ENCODE data around the gene GPR12. TPM values are rescaled to one million over a fixed set of nuclear protein-coding genes. Genes with fewer than 3 reads are reported as not detected.

GPR12 gene
- total and polyA plus RNA-seq, 10 of the 15 experiments (the other 5 are each of a cell fraction or from before 2014, with no cell fraction given): not detected

DNA sequence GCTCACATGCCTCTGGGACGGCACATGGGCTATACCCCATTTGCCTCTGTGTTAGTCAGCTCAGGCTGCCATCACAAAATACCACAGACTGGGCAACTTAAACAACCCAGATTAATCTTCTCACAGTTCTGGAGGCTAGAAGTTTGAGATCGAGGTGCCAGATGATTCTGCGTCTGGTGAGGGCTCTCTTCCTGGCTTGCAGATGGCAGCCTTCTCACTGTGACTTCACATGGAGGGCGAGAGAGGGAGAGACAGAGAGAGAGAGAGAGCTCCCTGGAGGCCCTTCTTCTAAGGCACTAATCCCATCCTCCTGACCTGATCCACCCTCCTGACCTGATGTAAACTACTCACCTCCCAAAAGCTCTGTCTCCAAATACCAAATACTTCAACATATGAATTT, 55.0 kb downstream of the GPR12 start:
- no TSS peak for BruUV-seq (replicated peaks)
- Histone ChIP-seq H3K36me3 (ENCODE audit: control insufficient read depth in 2 of 2, insufficient read depth in 2 of 2, low read length in 1 of 2) (no peaks in the 10 kb centered on the region), H3K4me2 (ENCODE audit: control insufficient read depth, insufficient read depth) (no peak overlapping the region), H3K9me3 (replicated peaks; ENCODE audit: control insufficient read depth, insufficient read depth, low read length) (no peaks in the 10 kb centered on the region), H4K20me1 (ENCODE audit: control insufficient read depth, insufficient read depth) (no peaks in the 10 kb centered on the region), H3K9ac (ENCODE audit: control insufficient read depth, insufficient read depth, low read length) (no peak overlapping the region), H3K4me3 (no peak overlapping the region), H3K4me1 (ENCODE audit: control insufficient read depth, insufficient read depth, low read length) (no peaks in the 10 kb centered on the region), H3K79me2 (ENCODE audit: control insufficient read depth, insufficient read depth, low read length) (no peaks in the 10 kb centered on the region), H3K27ac (ENCODE audit: control insufficient read depth, insufficient read depth) (no peak overlapping the region), H2AFZ (ENCODE audit: control insufficient read depth, low read depth, low read length) (no peak overlapping the region), H3K27me3 (replicated peaks in 1 of 2; ENCODE audit: control insufficient read depth in 2 of 2, insufficient read depth in 2 of 2, low read length in 1 of 2) (no peaks in the 10 kb centered on the region)
- ChIA-PET SMC1A (ENCODE audit: uncharacterized antibody, unreplicated experiment) (interaction anchor here (0.9 kb wide), 1 partner anchor 521 kb away, joined by 3 read pairs; no protein-coding TSS in a partner anchor), RAD21 (ENCODE audit: unreplicated experiment) (no interaction called here), POLR2A (no interaction called here), CTCF (interaction anchor here (1.3 kb wide), 1 partner anchor 9 kb away, joined by 6 read pairs; no protein-coding TSS in a partner anchor)
- in situ Hi-C loops (cut with MboI) (no loop called here), intact Hi-C loops (cut with micrococcal nuclease; ENCODE audit: unreplicated experiment) (loop anchor here (5.0 kb wide), 1 partner anchor 227 kb away; no protein-coding TSS in a partner anchor)
- FAIRE-seq (no peak), DNase-seq (ENCODE audit: low read depth, low spot score) (no peak), ATAC-seq (no peak)
- WGBS (ENCODE audit: insufficient coverage, insufficient replicate concordance, low lambda C conversion rate, missing lambda C conversion rate): 40% methylated on average over 4 of the region's 4 CpGs
- no peak for TF ChIP-seq ZNF274 (IDR thresholded peaks at IDR 0.05; ENCODE audit: insufficient read depth, insufficient read length)
- TF ChIP-seq CBFB (IDR thresholded peaks at IDR 0.05; ENCODE audit: low read depth): no peak
- TF ChIP-seq YY1 (IDR thresholded peaks at IDR 0.05; ENCODE audit: low read depth, low read length): no peak
- no peak for TF ChIP-seq TCF3 (IDR thresholded peaks at IDR 0.05; ENCODE audit: borderline replicate concordance, insufficient read depth, low read depth, low read length)
- no peak for TF ChIP-seq NFIC (IDR thresholded peaks at IDR 0.05; ENCODE audit: low read depth, low read length)
- no peak for TF ChIP-seq ZNF217 (IDR thresholded peaks at IDR 0.05)
- TF ChIP-seq SUZ12 (IDR thresholded peaks at IDR 0.05; ENCODE audit: unreplicated experiment): no peak
- TF ChIP-seq, protein P1, sequence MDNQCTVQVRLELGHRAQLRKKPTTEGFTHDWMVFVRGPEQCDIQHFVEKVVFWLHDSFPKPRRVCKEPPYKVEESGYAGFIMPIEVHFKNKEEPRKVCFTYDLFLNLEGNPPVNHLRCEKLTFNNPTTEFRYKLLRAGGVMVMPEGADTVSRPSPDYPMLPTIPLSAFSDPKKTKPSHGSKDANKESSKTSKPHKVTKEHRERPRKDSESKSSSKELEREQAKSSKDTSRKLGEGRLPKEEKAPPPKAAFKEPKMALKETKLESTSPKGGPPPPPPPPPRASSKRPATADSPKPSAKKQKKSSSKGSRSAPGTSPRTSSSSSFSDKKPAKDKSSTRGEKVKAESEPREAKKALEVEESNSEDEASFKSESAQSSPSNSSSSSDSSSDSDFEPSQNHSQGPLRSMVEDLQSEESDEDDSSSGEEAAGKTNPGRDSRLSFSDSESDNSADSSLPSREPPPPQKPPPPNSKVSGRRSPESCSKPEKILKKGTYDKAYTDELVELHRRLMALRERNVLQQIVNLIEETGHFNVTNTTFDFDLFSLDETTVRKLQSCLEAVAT (IDR thresholded peaks at IDR 0.05): no peak

Other genes with a start within 250 kb of the GPR12 start
- under 0.01 TPM in 1 of 2 replicates, not detected in the other for gene WASF3, start 203.1 kb downstream of the GPR12 start, total RNA-seq (2014; rRNA removed)
- not detected in 2 replicates for gene WASF3, start 203.1 kb downstream of the GPR12 start, total RNA-seq (2014; rRNA removed; fragmentation: Illumina TruSeq; extraction: Trizol)
- 0.05 and 0.10 TPM in 2 replicates for gene WASF3, start 203.1 kb downstream of the GPR12 start, total RNA-seq (2021)
- not detected in 2 replicates for gene WASF3, start 203.1 kb downstream of the GPR12 start, polyA plus RNA-seq (2011; rRNA removed)
- not detected in 2 replicates for gene WASF3, start 203.1 kb downstream of the GPR12 start, polyA plus RNA-seq (2014; fragmentation: Illumina TruSeq; extraction: Trizol)
- not detected for gene WASF3, start 203.1 kb downstream of the GPR12 start, polyA plus RNA-seq (2014; fragmentation: Nextera tagmentation; extraction: Ambion mirVana)
- gene WASF3, start 203.1 kb downstream of the GPR12 start, polyA plus RNA-seq (2014; rRNA removed): 0.01 TPM in 1 of 2 replicates, not detected in the other
- gene WASF3, start 203.1 kb downstream of the GPR12 start, polyA plus RNA-seq (2016; fragmentation: Nextera tagmentation; extraction: Ambion mirVana): not detected

Data from GM12878 (cell line).